ENCODE results near the gene NAV2. TPM values are rescaled to one million over a fixed set of nuclear protein-coding genes. Genes with fewer than 3 reads are reported as not detected.

Gene NAV2
- total RNA-seq, 1 donor from 2014 or later, result 9.6 TPM

- no peak overlapping the region for H3K27ac Mint-ChIP-seq
- no peak overlapping the region for H3K4me2 ChIP-seq
- no peaks in the 10 kb centered on the region for H3K4me1 ChIP-seq
- no peak overlapping the region for H3K4me3 ChIP-seq
- H3K9me3 ChIP-seq (ENCODE audit: low read depth), result no peaks in the 10 kb centered on the region
- H3K36me3 Mint-ChIP-seq, result peaks cover 7% of the 10 kb centered on the region
- H3K9me3 Mint-ChIP-seq, result no peaks in the 10 kb centered on the region
- no peaks in the 10 kb centered on the region for H3K36me3 ChIP-seq
- H3F3A ChIP-seq (ENCODE audit: low read depth), result no peaks in the 10 kb centered on the region
- H4K20me1 ChIP-seq (ENCODE audit: low read depth), result no peaks in the 10 kb centered on the region
- no peak for TF ChIP-seq EZH2phosphoT487 (IDR thresholded peaks at IDR 0.05)
- no peak for TF ChIP-seq EZH2 (IDR thresholded peaks at IDR 0.05)
- no peak for TF ChIP-seq CTCF (IDR thresholded peaks at IDR 0.05)
- H2AFZ ChIP-seq (replicated peaks), result no peak overlapping the region
- H3K27ac ChIP-seq, result no peak overlapping the region
- no peak overlapping the region for H3K9ac ChIP-seq
- H3K27me3 ChIP-seq, result no peaks in the 10 kb centered on the region
- H3K27me3 Mint-ChIP-seq (ENCODE audit: insufficient read depth, low read depth), result no peaks in the 10 kb centered on the region
- no peaks in the 10 kb centered on the region for H3K79me2 ChIP-seq (ENCODE audit: low read depth)
- no peak for DNase-seq (ENCODE audit: low spot score)
- no peak overlapping the region for H3K4me3 Mint-ChIP-seq
- H3K4me1 Mint-ChIP-seq, result peaks cover 13% of the 10 kb centered on the region
These were observed 262.2 kb downstream of the NAV2 start for GRCh38 chr11:19974886-19975285.

- H3K4me1 Mint-ChIP-seq, result peaks cover 13% of the 10 kb centered on the region
These were observed 262.9 kb downstream of the NAV2 start for GRCh38 chr11:19975414-19975990.

GRCh38 chr11:19976281-19976941 lies 263.8 kb downstream of the NAV2 start:
- no peak for DNase-seq (ENCODE audit: low spot score)
- Mint-ChIP-seq H3K4me3 (no peak overlapping the region), H3K27ac (no peak overlapping the region), H3K27me3 (ENCODE audit: insufficient read depth, low read depth) (no peaks in the 10 kb centered on the region), H3K4me1 (peaks cover 13% of the 10 kb centered on the region), H3K9me3 (no peaks in the 10 kb centered on the region), H3K36me3 (peaks cover 7% of the 10 kb centered on the region)
- Histone ChIP-seq H4K20me1 (ENCODE audit: low read depth) (no peaks in the 10 kb centered on the region), H3K27ac (no peak overlapping the region), H3K36me3 (no peaks in the 10 kb centered on the region), H3K4me2 (no peak overlapping the region), H3K79me2 (ENCODE audit: low read depth) (no peaks in the 10 kb centered on the region), H3K4me3 (no peak overlapping the region), H3K9ac (no peak overlapping the region), H2AFZ (replicated peaks) (no peak overlapping the region), H3K27me3 (no peaks in the 10 kb centered on the region), H3K4me1 (no peaks in the 10 kb centered on the region), H3F3A (ENCODE audit: low read depth) (no peaks in the 10 kb centered on the region), H3K9me3 (ENCODE audit: low read depth) (no peaks in the 10 kb centered on the region)
- TF ChIP-seq EZH2 (IDR thresholded peaks at IDR 0.05) (no peak), EZH2phosphoT487 (IDR thresholded peaks at IDR 0.05) (no peak), CTCF (IDR thresholded peaks at IDR 0.05) (no peak)

More at GRCh38 chr11:19975414-19975990, 262.9 kb downstream of the NAV2 start:
- Mint-ChIP-seq H3K9me3 (no peaks in the 10 kb centered on the region), H3K27ac (no peak overlapping the region), H3K27me3 (ENCODE audit: insufficient read depth, low read depth) (no peaks in the 10 kb centered on the region), H3K36me3 (peaks cover 7% of the 10 kb centered on the region), H3K4me3 (no peak overlapping the region)
- H3K27me3 ChIP-seq, result no peaks in the 10 kb centered on the region
- H3K9ac ChIP-seq, result no peak overlapping the region
- no peak overlapping the region for H3K4me3 ChIP-seq
- no peak for TF ChIP-seq EZH2phosphoT487 (IDR thresholded peaks at IDR 0.05)
- no peaks in the 10 kb centered on the region for H4K20me1 ChIP-seq (ENCODE audit: low read depth)
- H3K79me2 ChIP-seq (ENCODE audit: low read depth), result no peaks in the 10 kb centered on the region
- no peak for DNase-seq (ENCODE audit: low spot score)
- no peak overlapping the region for H3K27ac ChIP-seq
- H3K4me1 ChIP-seq, result no peaks in the 10 kb centered on the region
- H3F3A ChIP-seq (ENCODE audit: low read depth), result no peaks in the 10 kb centered on the region
- no peaks in the 10 kb centered on the region for H3K9me3 ChIP-seq (ENCODE audit: low read depth)
- no peaks in the 10 kb centered on the region for H3K36me3 ChIP-seq
- H3K4me2 ChIP-seq, result no peak overlapping the region
- no peak overlapping the region for H2AFZ ChIP-seq (replicated peaks)

GRCh38 chr11:19977941-19978340 lies 265.3 kb downstream of the NAV2 start:
- DNase-seq (ENCODE audit: low spot score), result no peak
- H3F3A ChIP-seq (ENCODE audit: low read depth), result no peaks in the 10 kb centered on the region
- H2AFZ ChIP-seq (replicated peaks), result no peak overlapping the region
- H3K9me3 ChIP-seq (ENCODE audit: low read depth), result no peaks in the 10 kb centered on the region
- no peaks in the 10 kb centered on the region for H3K9me3 Mint-ChIP-seq
- H3K27me3 ChIP-seq, result no peaks in the 10 kb centered on the region
- H3K27ac Mint-ChIP-seq, result no peak overlapping the region
- no peaks in the 10 kb centered on the region for H3K4me1 ChIP-seq
- H3K4me2 ChIP-seq, result no peak overlapping the region
- no peaks in the 10 kb centered on the region for H4K20me1 ChIP-seq (ENCODE audit: low read depth)
- H3K27ac ChIP-seq, result no peak overlapping the region
- H3K9ac ChIP-seq, result no peak overlapping the region
- H3K79me2 ChIP-seq (ENCODE audit: low read depth), result no peaks in the 10 kb centered on the region
- H3K27me3 Mint-ChIP-seq (ENCODE audit: insufficient read depth, low read depth), result no peaks in the 10 kb centered on the region
- no peak overlapping the region for H3K4me3 Mint-ChIP-seq
- peaks cover 6% of the 10 kb centered on the region for H3K4me1 Mint-ChIP-seq
- H3K4me3 ChIP-seq, result no peak overlapping the region
- TF ChIP-seq CTCF (IDR thresholded peaks at IDR 0.05), result no peak
- TF ChIP-seq EZH2phosphoT487 (IDR thresholded peaks at IDR 0.05), result no peak
- no peak for TF ChIP-seq EZH2 (IDR thresholded peaks at IDR 0.05)
- H3K36me3 ChIP-seq, result no peaks in the 10 kb centered on the region
- H3K36me3 Mint-ChIP-seq, result peaks cover 5% of the 10 kb centered on the region

Data from neural progenitor cell (in vitro differentiated cells).